Fibroblast of upper back skin (primary cell): ENCODE data around the gene CPZ.
"Not testable (repeated sequence)": the region's sequence is repeated elsewhere in the genome, so short reads cannot be mapped to it uniquely, and the experiment has no call there.

Source experiments
- DNase-seq: peaks from one replicate; pipeline ENCODE4 v3.0.0-alpha.2; 2013

The CPZ gene

DNA sequence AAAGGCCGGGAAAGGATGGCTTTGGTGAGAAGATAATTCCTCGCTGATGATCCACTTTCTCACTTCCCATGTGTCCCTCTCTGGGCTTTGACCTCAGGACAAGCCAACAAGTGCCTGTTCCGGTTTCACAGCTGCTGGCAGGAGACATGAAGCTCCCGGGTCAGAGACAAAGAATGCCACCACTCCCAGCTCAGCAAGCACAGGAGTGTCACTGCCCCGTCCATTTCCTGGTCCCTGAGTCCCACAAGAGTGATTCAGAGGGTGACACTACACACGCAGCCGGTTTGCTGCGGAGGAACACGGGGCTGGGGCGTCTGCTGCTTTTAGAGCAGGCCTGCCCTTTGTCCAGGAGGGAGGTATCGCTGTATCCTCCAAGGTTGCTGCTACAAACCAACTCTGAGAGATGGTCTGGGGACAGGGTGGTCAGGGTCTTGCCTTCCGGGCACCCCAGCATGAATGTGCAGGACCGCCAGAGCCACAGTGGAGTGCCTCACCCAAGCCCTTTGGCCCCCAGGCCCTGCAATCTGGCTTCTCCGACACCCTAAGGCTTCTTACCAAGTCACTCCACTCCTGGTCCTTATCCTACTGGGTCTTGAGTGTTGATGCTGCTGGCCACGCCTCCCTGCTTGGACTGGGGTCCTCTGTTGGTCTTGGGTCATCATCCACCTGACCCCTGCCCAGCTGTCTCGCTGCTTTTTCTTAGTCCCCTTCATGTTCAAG is 49.5 kb downstream of the CPZ start:
- DNase-seq: no peak

DNA sequence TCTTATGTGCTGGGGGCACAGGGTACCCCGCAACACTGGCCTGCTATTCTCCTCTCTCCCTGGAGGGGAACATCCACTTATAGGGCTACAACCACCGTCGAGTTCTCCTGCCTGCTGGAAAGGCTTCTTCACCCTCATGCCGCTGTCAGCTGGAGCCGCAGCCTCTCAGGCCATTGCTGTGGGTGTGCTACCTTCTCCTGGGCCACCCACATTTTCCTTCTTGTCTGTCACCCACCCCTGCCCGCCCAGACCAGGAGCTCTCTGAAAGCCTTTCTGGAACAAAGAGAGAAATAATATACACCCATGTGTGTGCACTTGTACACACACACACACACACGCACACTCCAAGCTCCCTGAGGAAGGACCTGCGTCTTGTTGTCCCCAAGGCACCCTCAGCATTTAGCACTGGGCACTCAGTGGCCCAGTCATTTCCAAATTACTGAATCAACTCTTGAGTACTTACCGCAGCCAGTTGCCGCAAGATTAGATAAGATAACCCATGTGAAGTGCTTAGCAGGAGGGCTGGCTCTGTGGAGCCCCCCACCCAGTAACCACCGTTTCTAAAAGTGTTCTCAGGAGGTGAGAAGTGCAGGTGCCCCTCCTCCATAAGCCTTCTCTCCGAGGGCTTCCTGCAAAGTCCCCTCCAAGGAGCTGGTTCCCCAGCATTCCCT is 50.2 kb downstream of the CPZ start:
- DNase-seq: no peak

DNA sequence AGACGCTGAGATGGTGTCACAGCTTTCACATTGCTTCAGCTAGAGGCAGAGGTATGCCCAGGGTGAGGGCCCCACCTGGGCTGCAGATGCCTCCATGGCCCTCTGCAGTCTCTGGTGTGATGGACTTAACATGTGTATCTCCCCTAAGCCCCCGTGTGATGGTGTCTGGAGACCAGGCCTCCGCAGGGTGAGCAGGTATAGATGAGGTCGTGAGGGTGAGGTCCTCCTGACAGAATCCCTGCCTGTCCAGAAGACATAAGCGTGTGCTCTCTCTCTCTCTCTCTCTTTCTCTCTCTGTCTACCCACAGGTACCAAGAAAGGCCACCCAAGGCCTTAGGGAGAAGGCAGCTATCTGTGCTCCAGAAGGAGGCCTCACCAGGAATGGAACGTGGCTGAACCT is 50.9 kb downstream of the CPZ start:
- DNase-seq: no peak

DNA sequence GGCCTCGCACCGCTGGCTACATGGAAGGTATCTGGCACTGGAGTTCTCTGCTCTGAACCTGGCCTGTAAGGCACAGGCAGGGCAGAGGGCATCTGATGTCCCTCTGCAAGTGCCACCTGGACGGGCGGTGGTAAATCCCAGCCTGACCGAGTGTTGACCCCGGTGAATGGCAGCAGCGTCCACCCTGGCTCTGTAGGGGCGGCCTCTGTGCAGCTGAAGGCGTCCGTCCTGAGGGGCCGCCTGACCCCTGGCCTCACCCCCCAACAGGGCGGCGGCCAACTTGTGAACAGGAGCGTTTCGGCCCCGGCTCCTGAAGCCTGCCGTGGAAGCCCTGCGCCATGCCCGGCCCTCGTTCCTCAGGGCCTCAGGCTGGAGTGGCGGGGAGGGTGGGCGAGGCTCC is 51.4 kb downstream of the CPZ start:
- no peak for DNase-seq

DNA sequence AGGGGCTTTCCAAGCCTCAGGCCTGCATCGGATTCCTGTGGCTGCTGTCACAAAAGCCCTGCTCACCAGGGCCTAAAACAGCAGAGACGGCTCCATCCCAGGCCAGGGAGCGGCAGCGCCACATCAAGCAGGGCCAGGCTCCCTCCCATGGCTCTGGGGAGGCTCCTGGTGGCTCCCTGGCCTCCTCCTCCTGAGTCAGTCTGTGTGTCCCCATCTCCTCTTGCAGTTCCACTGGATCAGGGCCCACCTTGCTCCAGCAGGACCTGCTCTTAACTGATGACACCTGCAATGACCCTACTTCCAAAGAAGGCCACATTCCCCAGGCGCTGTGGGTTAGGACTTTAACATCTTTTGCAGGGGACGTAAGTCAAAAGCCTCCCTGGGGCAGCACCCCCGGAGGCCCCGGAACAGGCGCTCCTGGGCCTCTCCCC is 51.9 kb downstream of the CPZ start:
- no peak for DNase-seq

DNA sequence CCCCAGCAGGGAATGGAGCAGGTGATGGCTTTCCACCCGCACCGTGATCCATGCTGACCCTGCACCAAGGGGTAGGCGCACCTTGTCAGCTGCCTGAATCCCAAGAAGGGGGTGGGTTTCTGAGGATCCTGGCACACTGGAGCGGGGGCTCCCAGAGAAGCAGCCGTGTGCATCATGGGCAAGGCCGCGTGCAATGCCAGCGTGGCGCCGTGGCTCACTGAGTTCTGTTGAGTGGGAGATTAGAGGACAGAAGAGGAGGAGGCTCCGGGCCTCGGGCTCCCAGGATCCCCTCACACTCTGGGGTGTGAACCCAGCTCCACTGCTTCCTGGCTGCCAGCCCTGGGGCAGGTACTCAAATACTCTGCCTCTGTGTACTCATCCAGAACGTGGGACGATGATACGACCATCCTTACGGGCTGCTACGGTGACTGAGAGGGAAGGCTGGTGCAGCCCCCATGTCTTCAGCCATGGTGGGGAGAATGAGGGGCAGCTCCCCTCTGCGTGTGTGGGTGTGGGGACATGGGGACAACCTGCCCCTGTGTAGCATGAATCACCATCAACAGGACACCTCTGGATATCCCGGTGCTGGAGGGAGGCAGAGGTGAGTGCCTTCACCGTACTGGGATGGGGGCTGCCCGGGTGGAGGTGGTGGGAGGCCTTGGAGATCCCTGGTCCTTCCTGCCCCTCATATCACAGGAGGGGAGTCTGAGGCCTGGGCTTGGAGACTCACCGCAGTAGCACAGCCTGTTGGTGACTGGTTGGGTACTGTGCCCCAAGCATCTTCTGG is 52.6 kb downstream of the CPZ start:
- DNase-seq: no peak

DNA sequence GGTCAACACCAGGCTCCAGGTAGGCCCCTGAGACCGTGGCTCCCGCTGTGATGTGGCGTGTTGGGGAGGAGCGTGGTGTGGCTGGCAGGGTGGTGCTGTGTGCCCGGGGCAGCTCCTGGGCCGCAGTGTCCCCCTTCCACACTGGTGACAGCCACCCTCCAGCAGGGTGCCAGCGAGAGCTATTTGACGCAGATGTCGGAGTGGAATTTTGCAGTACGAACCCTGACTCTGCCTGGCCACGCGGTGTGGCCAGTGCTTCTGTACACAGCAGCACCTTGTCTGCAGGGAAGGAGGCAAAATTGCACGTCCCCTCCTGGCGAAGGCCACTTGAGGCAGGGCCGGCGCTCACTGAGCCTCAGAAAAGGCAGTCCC is 53.2 kb downstream of the CPZ start:
- no peak for DNase-seq

DNA sequence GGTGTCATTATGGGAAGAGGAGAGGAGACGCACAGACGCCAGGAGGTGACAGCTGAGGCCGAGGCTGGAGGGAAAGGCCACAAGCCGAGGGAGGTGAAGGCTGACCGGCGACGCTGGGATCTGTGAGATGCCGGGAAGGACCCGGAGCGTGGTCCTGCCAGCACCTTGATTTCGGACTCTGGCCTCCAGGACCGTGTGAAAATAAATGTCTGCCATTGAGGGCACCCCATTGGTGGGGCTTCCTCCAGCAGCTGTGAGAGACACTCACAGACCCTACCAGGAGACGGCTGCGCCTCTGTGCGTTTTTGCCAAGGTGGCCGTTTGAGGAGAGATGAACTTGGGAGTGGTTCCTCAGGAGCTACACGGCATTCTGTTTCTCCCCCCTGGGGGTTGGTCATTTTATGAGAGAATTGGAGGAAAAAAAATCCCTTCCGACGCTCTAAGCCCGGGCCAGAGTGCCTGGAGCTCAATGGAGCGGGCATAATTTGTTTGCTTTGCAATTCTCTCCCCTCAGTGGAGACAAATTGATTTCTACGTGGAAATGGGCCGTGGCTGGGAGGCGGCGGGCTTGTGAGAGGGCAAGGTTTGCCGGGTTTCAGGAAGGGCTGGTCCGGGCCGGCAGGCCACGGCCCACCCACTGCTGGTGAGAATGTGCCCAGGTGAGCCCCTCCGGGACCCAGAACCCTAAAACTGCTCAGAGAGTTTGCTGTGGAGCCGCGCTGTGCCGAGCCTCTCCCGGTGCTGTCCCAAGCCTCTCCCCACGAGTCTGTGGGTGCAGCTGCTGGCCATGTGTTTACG is 53.9 kb downstream of the CPZ start:
- DNase-seq: no peak

DNA sequence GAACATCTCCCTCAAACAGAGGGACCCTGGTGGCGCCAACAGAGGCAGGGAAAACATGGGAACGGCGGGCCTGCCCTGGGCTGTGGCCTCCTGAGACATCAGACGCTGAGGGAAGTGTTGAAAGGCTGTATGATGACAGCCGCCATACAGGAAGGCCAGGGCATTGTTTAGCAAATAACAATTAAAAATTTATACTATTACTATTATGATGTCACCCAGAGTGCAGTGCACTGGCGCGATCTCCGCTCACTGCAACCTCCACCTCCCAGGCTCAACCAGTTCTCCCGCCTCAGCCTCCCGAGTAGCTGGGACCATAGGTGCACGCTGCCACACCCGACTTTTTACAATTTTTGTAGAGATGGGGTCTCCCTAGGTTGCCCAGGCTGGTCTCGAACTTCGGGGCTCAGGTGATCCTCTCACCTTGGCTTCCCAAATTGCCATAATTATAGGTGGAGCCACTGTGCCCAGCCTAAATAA is 54.6 kb downstream of the CPZ start:
- no peak for DNase-seq

DNA sequence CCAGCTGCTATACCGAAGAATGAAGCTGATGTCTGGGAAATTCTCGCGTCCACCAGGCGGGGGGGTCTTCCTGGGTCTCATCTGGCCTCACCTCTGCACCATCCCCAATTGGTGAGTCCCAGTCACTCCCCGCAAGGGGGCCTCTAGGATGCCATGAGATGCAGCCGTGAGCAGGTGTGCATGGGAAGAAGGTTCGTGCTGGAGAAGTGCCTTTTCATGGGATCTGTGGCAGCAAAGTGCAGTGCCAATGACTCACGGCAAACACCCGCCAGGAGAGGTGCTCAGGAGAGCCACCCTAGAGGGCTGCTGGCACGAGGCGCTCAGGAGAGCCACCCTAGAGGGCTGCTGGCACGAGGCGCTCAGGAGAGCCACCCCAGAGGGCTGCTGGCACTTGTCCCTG is 55.1 kb downstream of the CPZ start:
- DNase-seq: no peak

DNA sequence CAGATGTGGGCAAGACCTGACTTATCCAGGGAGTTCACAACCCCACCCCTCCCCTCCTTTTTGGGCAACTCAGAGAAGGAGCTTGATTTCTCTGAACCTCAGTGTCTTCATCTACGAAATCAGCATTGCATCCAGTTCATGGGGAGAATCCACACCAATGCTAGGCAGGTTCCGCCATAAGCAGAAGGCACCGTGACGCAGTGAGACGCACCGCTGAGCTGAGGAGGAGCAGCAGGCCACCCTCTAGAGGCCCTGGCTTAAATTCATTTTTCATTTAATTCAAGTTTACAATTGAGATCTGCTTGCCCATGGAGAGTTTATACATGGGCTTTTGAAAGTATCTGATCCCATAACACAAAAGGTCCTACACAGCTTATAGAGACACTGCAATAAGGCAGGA is 55.7 kb downstream of the CPZ start:
- DNase-seq: no peak

DNA sequence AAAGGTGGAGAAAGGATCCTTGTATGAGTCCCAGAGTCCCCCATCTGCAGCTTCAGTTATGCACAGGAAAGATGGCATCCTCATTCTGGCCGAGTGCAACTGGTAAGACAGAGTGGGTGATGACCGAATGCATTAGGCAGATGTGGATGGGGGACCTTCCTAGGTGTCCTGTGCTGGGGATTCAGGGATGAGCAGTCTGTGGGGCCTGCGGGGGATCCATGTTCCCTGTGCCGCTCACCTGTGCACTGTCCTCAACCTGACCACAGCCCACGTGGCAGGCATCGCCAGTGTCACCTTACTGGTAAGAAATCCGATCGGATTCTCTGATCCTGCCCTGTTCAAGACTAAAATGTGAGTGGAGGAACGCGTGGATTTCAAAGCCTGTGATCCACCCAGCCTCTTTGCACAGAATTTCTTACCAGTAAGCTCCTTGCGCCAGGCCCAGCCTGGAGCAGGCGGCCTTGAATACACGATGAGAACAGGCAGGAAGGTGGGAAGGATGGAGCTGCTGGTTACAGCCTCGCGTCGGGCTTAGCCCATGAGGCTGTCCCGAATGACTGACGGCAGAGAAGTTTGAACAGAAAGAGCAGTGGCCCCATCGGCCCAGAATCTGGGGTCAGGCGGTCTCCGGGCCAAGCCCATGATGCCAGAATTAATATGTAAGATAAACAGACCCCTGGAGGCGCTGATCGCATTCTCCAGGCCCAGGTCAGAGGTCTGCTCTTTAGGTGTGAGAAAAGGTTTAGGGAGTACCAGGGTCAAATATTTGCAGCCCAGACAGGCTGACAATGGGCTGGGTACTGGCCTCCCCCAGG is 56.5 kb downstream of the CPZ start:
- no peak for DNase-seq

DNA sequence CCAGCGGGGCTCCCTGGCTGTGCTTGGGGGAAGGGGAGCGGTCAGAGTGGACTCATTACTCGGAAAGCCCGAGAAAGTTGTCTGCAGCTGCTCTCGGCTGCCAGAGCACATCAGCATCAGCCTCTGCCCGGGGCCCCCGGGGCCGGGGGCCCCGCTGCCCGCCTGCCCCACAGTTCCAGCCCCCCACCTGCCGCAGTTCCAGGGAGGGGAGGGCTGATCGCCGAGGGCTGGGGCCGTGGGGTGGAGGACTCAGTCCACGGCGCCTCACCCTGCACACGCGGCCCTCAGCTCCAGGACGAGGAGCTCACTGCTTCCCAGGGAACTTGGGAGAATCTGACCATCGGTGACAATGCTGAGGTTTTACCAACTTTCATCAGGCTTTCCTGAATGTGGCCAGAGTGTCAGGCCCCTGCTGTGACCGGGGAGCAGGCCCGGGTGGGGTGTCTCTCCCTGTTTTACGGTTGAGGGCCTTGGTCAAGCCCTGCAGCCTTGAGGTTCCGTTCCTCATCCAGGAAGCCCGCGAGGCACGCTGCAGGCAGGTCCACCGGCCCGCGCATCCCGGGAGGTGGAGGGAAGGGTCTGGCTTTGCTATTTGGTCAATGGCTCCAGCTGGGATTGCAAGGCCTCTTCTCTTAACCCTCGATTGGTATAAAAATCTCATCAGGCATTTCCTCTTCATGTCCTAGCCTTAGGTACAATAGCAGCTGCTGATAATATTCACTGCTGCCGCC is 57.2 kb downstream of the CPZ start:
- no peak for DNase-seq

DNA sequence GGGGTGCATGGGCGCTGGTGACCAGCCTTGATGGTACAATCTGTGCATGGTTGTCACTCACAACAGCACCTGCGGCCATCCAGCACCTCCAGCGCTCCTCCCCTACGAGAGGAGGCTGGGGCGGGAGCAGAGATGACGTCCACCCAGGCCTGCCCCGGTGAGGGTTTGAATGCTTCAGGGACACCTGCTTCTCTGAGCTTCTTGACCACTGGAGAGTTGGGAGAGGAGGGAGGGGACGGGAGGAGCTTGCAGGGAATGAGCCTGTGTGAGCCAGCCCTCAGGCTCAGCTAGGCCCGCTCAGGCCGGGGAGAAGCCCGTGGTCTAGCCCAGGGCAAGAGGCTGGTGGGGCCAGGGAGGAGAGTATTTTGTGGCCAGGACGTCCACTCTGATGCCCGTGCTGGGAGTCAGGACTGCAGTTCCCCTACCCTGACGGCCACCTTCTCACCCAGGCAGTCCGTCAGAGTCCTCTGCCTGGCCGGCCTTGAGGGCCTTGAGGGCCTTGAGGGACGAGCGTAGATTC is 59.2 kb downstream of the CPZ start:
- no peak for DNase-seq

DNA sequence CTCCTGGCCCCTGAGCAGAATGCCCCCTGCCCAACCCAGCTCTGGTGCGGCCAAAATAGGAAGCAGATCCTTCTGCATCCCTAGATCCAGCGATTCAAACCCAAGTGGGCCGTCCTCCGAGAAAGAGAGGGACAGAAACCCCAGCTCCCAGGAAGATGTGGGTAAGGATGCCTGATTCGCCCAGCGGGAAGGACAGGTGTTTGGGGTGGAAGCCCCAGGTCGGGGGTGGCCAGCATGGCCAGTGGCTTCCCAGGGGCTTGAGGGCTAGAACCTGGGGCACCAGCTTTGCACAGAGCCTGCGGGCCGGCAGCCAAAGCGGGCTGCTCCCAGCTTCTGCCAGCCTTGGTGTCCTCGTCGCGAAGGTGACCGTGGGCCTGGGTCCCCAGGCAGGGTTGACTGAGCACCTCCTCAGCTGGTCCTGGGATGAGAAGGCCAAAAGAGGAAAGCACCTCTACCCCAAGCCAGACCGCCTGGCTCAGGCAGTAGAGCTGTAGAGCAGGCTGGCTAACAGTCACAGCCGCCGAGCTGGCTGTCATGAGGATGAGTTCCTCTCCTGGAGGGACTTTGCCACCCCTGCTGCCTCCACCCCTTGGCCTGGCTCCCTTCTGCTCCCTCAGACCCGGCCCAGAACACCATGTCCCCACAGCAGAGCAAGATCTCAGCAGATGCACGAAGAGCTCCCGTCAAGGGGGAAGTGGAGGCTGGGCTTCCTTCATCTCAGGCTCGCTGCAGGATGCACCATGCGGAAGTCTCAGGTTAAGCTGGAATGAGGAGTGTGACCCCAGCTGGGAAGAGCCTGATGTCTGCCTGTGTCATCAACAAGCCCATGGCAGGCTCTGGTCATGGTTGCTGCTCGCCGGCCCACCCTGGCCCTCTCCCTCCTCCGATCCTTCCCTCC is 59.9 kb downstream of the CPZ start:
- no peak for DNase-seq

DNA sequence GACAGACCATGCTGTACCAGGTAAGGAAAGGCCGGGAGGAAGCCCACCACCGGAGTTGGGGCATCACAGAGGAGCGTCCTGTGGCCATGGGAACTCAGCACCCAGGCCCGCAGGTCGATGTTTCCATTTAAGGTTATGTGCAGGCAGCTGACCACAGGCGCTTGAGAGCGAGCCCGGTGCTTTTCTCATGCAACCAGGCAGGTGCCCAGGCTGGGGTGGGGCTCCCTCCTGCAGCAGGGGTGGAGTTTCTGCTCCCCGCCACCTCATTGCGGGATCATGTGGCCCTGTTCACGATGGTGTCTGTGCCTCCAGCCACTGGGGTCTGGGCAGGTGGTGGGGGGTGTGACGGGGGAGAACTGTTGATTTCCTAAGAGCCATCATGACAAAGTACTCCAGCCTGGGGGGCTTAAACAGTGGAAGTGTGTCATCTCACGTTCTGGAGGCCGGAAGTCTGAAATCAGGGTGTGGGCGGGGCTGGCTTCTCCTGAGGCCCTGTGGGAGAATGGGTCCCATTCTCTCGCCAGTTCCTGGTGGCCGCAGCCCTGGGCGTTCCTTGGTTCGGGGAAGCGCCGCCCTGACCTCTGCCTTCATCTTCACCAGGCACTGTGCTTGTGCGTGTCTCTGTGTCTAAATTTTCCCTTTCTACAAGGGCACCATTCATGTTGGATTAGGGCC is 60.9 kb downstream of the CPZ start:
- DNase-seq: no peak

DNA sequence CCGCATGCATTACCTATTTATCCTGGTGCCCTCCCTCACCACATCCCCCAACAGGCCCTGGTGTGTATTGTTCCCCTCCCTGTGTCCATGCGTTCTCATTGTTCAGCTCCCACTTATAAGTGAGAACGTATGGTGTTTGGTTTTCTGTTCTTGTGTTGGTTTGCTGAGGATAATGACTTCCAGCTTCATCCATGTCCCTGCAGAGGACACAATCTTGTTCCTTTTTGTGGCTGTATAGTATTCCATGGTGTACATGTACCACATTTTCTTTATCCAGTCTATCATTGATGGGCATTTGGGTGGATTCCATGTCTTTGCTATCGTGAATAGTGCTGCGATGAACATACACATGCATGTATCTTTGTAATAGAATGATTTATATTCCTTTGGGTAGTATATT is 61.6 kb downstream of the CPZ start:
- DNase-seq: not testable (repeated sequence)

DNA sequence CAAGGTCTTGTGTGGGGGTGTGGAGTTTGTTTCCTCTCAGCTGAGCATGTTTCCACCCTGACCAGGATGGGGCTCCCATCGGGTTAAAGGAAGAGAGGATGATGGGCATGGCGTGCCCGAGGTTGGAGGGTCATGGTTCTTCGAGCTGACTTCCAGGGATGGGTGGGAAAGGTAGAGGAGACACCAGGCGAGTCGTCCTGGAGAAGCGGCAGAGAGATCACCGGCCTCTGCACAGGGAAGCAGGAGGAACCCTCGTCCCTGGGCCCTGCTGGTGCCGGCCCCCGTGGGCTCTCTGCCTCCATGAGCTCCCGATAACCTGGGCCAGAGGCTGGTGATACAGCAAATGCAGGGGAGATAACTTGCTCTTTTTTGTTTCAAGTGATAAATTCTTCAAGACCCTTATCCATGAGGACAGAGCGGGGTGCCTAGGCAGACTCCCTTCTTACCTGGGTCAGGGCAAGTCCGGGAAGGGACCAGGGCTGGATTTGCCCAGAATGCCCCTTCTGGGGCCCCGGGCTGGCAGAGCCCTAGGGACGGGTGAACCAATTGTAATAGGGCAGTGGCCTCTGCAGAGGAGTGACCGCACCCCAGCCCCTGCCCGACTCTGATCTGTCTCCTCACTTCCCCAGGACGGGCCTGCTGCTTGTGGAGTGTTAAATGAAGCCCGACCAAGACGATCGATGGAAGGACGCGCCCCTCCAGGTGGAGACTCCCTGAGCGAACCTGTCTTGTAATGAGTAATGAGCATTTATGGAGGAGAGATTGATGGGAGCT is 63.0 kb downstream of the CPZ start:
- DNase-seq: no peak

DNA sequence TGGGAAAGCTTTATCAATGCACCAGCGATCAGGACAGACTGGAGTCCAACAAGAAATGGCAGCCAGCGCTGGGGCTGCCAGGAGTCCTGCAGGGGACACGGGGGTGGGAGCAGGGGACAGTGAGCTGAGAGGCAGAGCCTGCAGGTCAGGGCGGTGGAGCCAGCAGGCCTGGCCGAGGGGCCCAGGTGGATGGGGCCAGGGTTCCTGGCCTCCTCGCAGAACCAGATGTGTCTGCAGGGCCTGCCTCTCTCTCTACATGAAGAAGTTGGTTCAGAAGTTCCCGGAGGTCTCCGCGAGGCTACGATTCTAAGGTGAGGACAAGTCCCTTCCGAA is 63.6 kb downstream of the CPZ start:
- DNase-seq: no peak
